SK-N-SH (cell line): ENCODE data around the gene PLAGL2. TPM values are rescaled to one million over a fixed set of nuclear protein-coding genes. Genes with fewer than 3 reads are reported as not detected.

ENCODE experiments used
- CTCF ChIA-PET: fragments of 300-600, 350-600 bp; formaldehyde crosslinking; extraction: SDS; loops from one replicate; lab custom pipeline; 2021; lab: Yijun Ruan, JAX
- POLR2A ChIA-PET: fragments of 350-600 bp; sonication (Branson Sonifier 250); formaldehyde crosslinking; extraction: SDS; loops from one replicate; lab custom pipeline; 2020; ENCODE audit warnings: antibody characterized with exemption, inconsistent platforms; lab: Yijun Ruan, JAX
- DNase-seq: peaks from one replicate; pipeline ENCODE4 v3.0.0; 2012
- H2AFZ ChIP-seq: fragments of 200-600 bp; sonication (generic); 2 replicates; pipeline ENCODE4 v1.8.1; 2016; ENCODE audit warnings: antibody characterized with exemption, mild to moderate bottlenecking, low read depth
- H3F3A ChIP-seq: fragments of 200-600 bp; sonication (generic); replicated peaks from 2 replicates; pipeline ENCODE3; 2016; ENCODE audit warnings: antibody characterized with exemption, mild to moderate bottlenecking; ENCODE audit not compliant: insufficient read depth
- H3K27ac ChIP-seq, 2 experiments: fragments of 200-500 bp in 1 of 2; fragments of 200-600 bp in 1 of 2; sonication (Bioruptor generic) in 1 of 2; sonication (generic), shearing (Covaris generic) in 1 of 2; 2 replicates each; pipeline versions ENCODE4 v1.5.1 to v1.6.1; 2014 to 2016; ENCODE audit warnings: low read depth in 2 of 2, inconsistent platforms in 1 of 2, low read length in 1 of 2, mild to moderate bottlenecking in 1 of 2, mixed read lengths in 1 of 2
- H3K27me3 ChIP-seq: fragments of 200-600 bp; sonication (generic), shearing (Covaris generic); 2 replicates; pipeline ENCODE4 v1.6.1; 2016; ENCODE audit warnings: mixed run types; ENCODE audit not compliant: insufficient read depth
- H3K36me3 ChIP-seq, 2 experiments: fragments of 200-500 bp in 1 of 2; fragments of 200-600 bp in 1 of 2; sonication (Bioruptor generic) in 1 of 2; sonication (generic) in 1 of 2; replicated peaks in 1 of 2; 2 replicates each; pipeline versions ENCODE3 to v1.5.1; 2014 to 2016; ENCODE audit warnings: low read length in 1 of 2, mild to moderate bottlenecking in 1 of 2; ENCODE audit not compliant: insufficient read depth in 2 of 2, control insufficient read depth in 1 of 2
- H3K4me1 ChIP-seq, 2 experiments: fragments of 200-500 bp in 1 of 2; fragments of 200-600 bp in 1 of 2; sonication (Bioruptor generic) in 1 of 2; sonication (generic), shearing (Covaris generic) in 1 of 2; 2 replicates each; pipeline versions ENCODE4 v1.5.1 to v1.6.1; 2014 to 2016; ENCODE audit warnings: low read depth in 1 of 2, low read length in 1 of 2, mixed run types in 1 of 2; ENCODE audit not compliant: insufficient read depth in 2 of 2, control insufficient read depth in 1 of 2
- H3K4me2 ChIP-seq: fragments of 200-600 bp; sonication (generic), shearing (Covaris generic); 2 replicates; pipeline ENCODE4 v1.6.1; 2017; ENCODE audit warnings: mixed run types
- H3K4me3 ChIP-seq, 2 experiments: fragments of 200-500 bp in 1 of 2; fragments of 200-600 bp in 1 of 2; sonication (Bioruptor generic) in 1 of 2; sonication (generic), shearing (Covaris generic) in 1 of 2; 2 replicates each; pipeline versions ENCODE4 v1.5.1 to v1.8.1; 2014 to 2016; ENCODE audit warnings: low read depth in 2 of 2, inconsistent platforms in 1 of 2, low read length in 1 of 2, mild to moderate bottlenecking in 1 of 2, mixed read lengths in 1 of 2, moderate library complexity in 1 of 2
- H3K79me2 ChIP-seq: fragments of 200-600 bp; sonication (generic); 2 replicates; pipeline ENCODE4 v1.8.1; 2017; ENCODE audit warnings: mild to moderate bottlenecking; ENCODE audit not compliant: insufficient read depth
- H3K9ac ChIP-seq: fragments of 200-600 bp; sonication (generic); 2 replicates; pipeline ENCODE4 v1.6.1; 2017; ENCODE audit warnings: mixed run types
- H3K9me2 ChIP-seq: fragments of 200-600 bp; sonication (generic); 2 replicates; pipeline ENCODE4 v1.6.1; 2017; ENCODE audit warnings: mixed run types
- H3K9me3 ChIP-seq: fragments of 200-600 bp; sonication (generic); 2 replicates; pipeline ENCODE4 v1.6.1; 2017; ENCODE audit warnings: mixed run types, mild to moderate bottlenecking, moderate library complexity
- H4K20me1 ChIP-seq: fragments of 200-600 bp; sonication (generic); 2 replicates; pipeline ENCODE4 v1.6.1; 2017; ENCODE audit warnings: mild to moderate bottlenecking, mixed run types; ENCODE audit not compliant: insufficient read depth
- CTCF ChIP-seq: fragments of 200-600 bp; sonication (generic); IDR thresholded peaks from 2 replicates; pipeline ENCODE4 v1.6.1; 2017; ENCODE audit warnings: antibody characterized with exemption, mild to moderate bottlenecking, moderate library complexity
- ELF1 ChIP-seq: IDR thresholded peaks from 2 replicates; pipeline ENCODE4 v1.4.0; 2012
- EZH2phosphoT487 ChIP-seq: fragments of 200-600 bp; sonication (generic); IDR thresholded peaks from 2 replicates; pipeline ENCODE4 v1.6.1; 2017; ENCODE audit warnings: low read depth, mixed run types, mild to moderate bottlenecking, antibody characterized with exemption, moderate library complexity, borderline replicate concordance
- GATA2 ChIP-seq: sonication (generic); formaldehyde crosslinking; IDR thresholded peaks from 2 replicates; pipeline ENCODE4 v1.5.0; 2020; ENCODE audit warnings: mild to moderate bottlenecking, missing genetic modification reagents
- MXI1 ChIP-seq: IDR thresholded peaks from 2 replicates; pipeline ENCODE4 v1.6.1; 2012; ENCODE audit warnings: mild to moderate bottlenecking, low read depth, low read length, improper control_type of control experiment
- RAD21 ChIP-seq: IDR thresholded peaks from 2 replicates; pipeline ENCODE4 v1.6.1; 2012; ENCODE audit warnings: mild to moderate bottlenecking, low read length
- RCOR1 ChIP-seq: fragments of 150-350 bp; IDR thresholded peaks from 2 replicates; pipeline ENCODE4 v1.6.1; 2017; ENCODE audit warnings: antibody characterized with exemption, low read length
- TCF12 ChIP-seq: IDR thresholded peaks from 2 replicates; pipeline ENCODE4 v1.4.0; 2012
- TEAD4 ChIP-seq: IDR thresholded peaks from 2 replicates; pipeline ENCODE4 v1.4.0; 2012; ENCODE audit warnings: mild to moderate bottlenecking, borderline replicate concordance; ENCODE audit not compliant: insufficient read depth
- USF2 ChIP-seq: fragments of 150-350 bp; IDR thresholded peaks from 2 replicates; pipeline ENCODE4 v1.6.1; 2017; ENCODE audit warnings: antibody characterized with exemption, low read length, low read depth, borderline replicate concordance
- YY1 ChIP-seq: IDR thresholded peaks from 2 replicates; pipeline ENCODE4 v1.4.0; 2012; ENCODE audit warnings: low read depth, mild to moderate bottlenecking
- WGBS: methylation state at CpG from one replicate; pipeline ENCODE4 v1.1.6; 2017; ENCODE audit warnings: low lambda C conversion rate; 5-methylcytosine and 5-hydroxymethylcytosine counted together
- polyA plus RNA-seq, 3 experiments: library from polyadenylated mRNA; depleted of rRNA; stranded (reverse); fragments of >200 nt; gene quantifications; 2 replicates each; pipeline ENCODE4 v1.2.3, GENCODE V29; 2012

Gene PLAGL2
- polyA plus RNA-seq, 1 of the 3 experiments (the other 2 are of a cell fraction) = 4.0 TPM

- DNase-seq = no peak
- no peak overlapping the region for H2AFZ ChIP-seq
- no peaks in the 10 kb centered on the region for H3K9me2 ChIP-seq
- H3K27me3 ChIP-seq = no peaks in the 10 kb centered on the region
- H3K9me3 ChIP-seq = no peaks in the 10 kb centered on the region
- POLR2A ChIA-PET = no interaction called here
- no peaks in the 10 kb centered on the region for H3K79me2 ChIP-seq
- H3K4me1 ChIP-seq = peaks cover 0 to 6% of the 10 kb centered on the region in 2 experiments; a peak in 1 of 4 replicates
- no peak overlapping the region for H3K27ac ChIP-seq
- 70% methylated on average over 4 of the region's 4 CpGs for WGBS
- no peaks in the 10 kb centered on the region for H3K36me3 ChIP-seq
- no peak overlapping the region for H3K9ac ChIP-seq
- no peaks in the 10 kb centered on the region for H4K20me1 ChIP-seq
- TF ChIP-seq RAD21 (no peak), RCOR1 (no peak), EZH2phosphoT487 (no peak), USF2 (no peak), MXI1 (no peak), TCF12 (no peak), YY1 (no peak), ELF1 (no peak), TEAD4 (no peak), GATA2 (no peak)
- no peaks in the 10 kb centered on the region for H3F3A ChIP-seq
- no peak overlapping the region for H3K4me2 ChIP-seq
- H3K4me3 ChIP-seq = no peak overlapping the region
- CTCF ChIA-PET = no interaction called here
These were observed 23.5 kb downstream of the PLAGL2 start for GRCh38 chr20:32183947-32184635.

- Histone ChIP-seq H4K20me1 (no peaks in the 10 kb centered on the region), H2AFZ (no peak overlapping the region), H3K4me1 (no peaks in the 10 kb centered on the region), H3K27ac (no peak overlapping the region), H3K36me3 (no peaks in the 10 kb centered on the region), H3K27me3 (no peaks in the 10 kb centered on the region), H3K4me3 (no peak overlapping the region), H3K4me2 (no peak overlapping the region), H3K9me3 (no peaks in the 10 kb centered on the region), H3F3A (no peaks in the 10 kb centered on the region), H3K9me2 (no peaks in the 10 kb centered on the region), H3K79me2 (no peaks in the 10 kb centered on the region), H3K9ac (no peak overlapping the region)
- ChIA-PET CTCF (interaction anchor here (0.6 kb wide), 1 partner anchor 303 kb away, joined by 3 read pairs; no protein-coding TSS in a partner anchor), POLR2A (no interaction called here)
- TF ChIP-seq TCF12 (no peak), GATA2 (no peak), RCOR1 (no peak), CTCF (no peak)
- WGBS = 90% methylated on average over 2 of the region's 2 CpGs
- no peak for DNase-seq
These were observed 25.9 kb downstream of the PLAGL2 start for GRCh38 chr20:32181606-32182005.
